ENCODE measurements around the gene LRRC15. TPM values are rescaled to one million over a fixed set of nuclear protein-coding genes. Genes with fewer than 3 reads are reported as not detected.

LRRC15 gene
- total RNA-seq, 1 donor from 2014 or later = not detected

GRCh38 chr3:194377708-194378107, 8.2 kb upstream of the LRRC15 start:
- Mint-ChIP-seq H3K27ac (ENCODE audit: unreplicated experiment) (no peak overlapping the region), H3K9me3 (ENCODE audit: unreplicated experiment) (no peaks in the 10 kb centered on the region), H3K4me3 (ENCODE audit: unreplicated experiment) (no peak overlapping the region), H3K4me1 (ENCODE audit: low read depth, unreplicated experiment) (peaks cover 25% of the 10 kb centered on the region), H3K36me3 (ENCODE audit: unreplicated experiment) (no peaks in the 10 kb centered on the region), H3K27me3 (ENCODE audit: unreplicated experiment) (no peaks in the 10 kb centered on the region)
- no peak for DNase-seq
- TF ChIP-seq CTCF (IDR thresholded peaks at IDR 0.05; ENCODE audit: partially characterized antibody, unreplicated experiment) = no peak

GRCh38 chr3:194376241-194376560, 6.7 kb upstream of the LRRC15 start:
- peaks cover 22% of the 10 kb centered on the region for H3K4me1 Mint-ChIP-seq (ENCODE audit: low read depth, unreplicated experiment)
- no peaks in the 10 kb centered on the region for H3K36me3 Mint-ChIP-seq (ENCODE audit: unreplicated experiment)
- DNase-seq = no peak
- TF ChIP-seq CTCF (IDR thresholded peaks at IDR 0.05; ENCODE audit: partially characterized antibody, unreplicated experiment) = no peak
- H3K4me3 Mint-ChIP-seq (ENCODE audit: unreplicated experiment) = no peak overlapping the region
- H3K9me3 Mint-ChIP-seq (ENCODE audit: unreplicated experiment) = no peaks in the 10 kb centered on the region
- no peak overlapping the region for H3K27ac Mint-ChIP-seq (ENCODE audit: unreplicated experiment)
- peaks cover 4% of the 10 kb centered on the region for H3K27me3 Mint-ChIP-seq (ENCODE audit: unreplicated experiment)

GRCh38 chr3:194375473-194376240, 6.1 kb upstream of the LRRC15 start:
- Mint-ChIP-seq H3K27ac (ENCODE audit: unreplicated experiment) (peak overlapping the region; percentile 40), H3K4me3 (ENCODE audit: unreplicated experiment) (no peak overlapping the region), H3K9me3 (ENCODE audit: unreplicated experiment) (no peaks in the 10 kb centered on the region), H3K27me3 (ENCODE audit: unreplicated experiment) (peaks cover 4% of the 10 kb centered on the region), H3K36me3 (ENCODE audit: unreplicated experiment) (no peaks in the 10 kb centered on the region), H3K4me1 (ENCODE audit: low read depth, unreplicated experiment) (peaks cover 22% of the 10 kb centered on the region)
- no peak for TF ChIP-seq CTCF (IDR thresholded peaks at IDR 0.05; ENCODE audit: partially characterized antibody, unreplicated experiment)
- DNase-seq = no peak

GRCh38 chr3:194374935-194375334, 5.4 kb upstream of the LRRC15 start:
- H3K4me3 Mint-ChIP-seq (ENCODE audit: unreplicated experiment) = no peak overlapping the region
- H3K27ac Mint-ChIP-seq (ENCODE audit: unreplicated experiment) = peak overlapping the region; percentile 77
- H3K9me3 Mint-ChIP-seq (ENCODE audit: unreplicated experiment) = no peaks in the 10 kb centered on the region
- no peaks in the 10 kb centered on the region for H3K36me3 Mint-ChIP-seq (ENCODE audit: unreplicated experiment)
- TF ChIP-seq CTCF (IDR thresholded peaks at IDR 0.05; ENCODE audit: partially characterized antibody, unreplicated experiment) = no peak
- H3K4me1 Mint-ChIP-seq (ENCODE audit: low read depth, unreplicated experiment) = peaks cover 19% of the 10 kb centered on the region
- no peak for DNase-seq
- H3K27me3 Mint-ChIP-seq (ENCODE audit: unreplicated experiment) = peaks cover 4% of the 10 kb centered on the region

- H3K36me3 Mint-ChIP-seq (ENCODE audit: unreplicated experiment) = no peaks in the 10 kb centered on the region
- DNase-seq = peak; percentile 57
- peaks cover 5% of the 10 kb centered on the region for H3K27me3 Mint-ChIP-seq (ENCODE audit: unreplicated experiment)
- no peaks in the 10 kb centered on the region for H3K9me3 Mint-ChIP-seq (ENCODE audit: unreplicated experiment)
- H3K4me3 Mint-ChIP-seq (ENCODE audit: unreplicated experiment) = no peak overlapping the region
- peak overlapping the region; percentile 45 for H3K27ac Mint-ChIP-seq (ENCODE audit: unreplicated experiment)
- TF ChIP-seq CTCF (IDR thresholded peaks at IDR 0.05; ENCODE audit: partially characterized antibody, unreplicated experiment) = no peak
- peaks cover 17% of the 10 kb centered on the region for H3K4me1 Mint-ChIP-seq (ENCODE audit: low read depth, unreplicated experiment)
These were observed 4.4 kb upstream of the LRRC15 start for GRCh38 chr3:194373899-194374298.
